CD14-positive monocyte (primary cell): ENCODE measurements around the gene CUL7. TPM values are rescaled to one million over a fixed set of nuclear protein-coding genes. Genes with fewer than 3 reads are reported as not detected.
A peak's percentile ranks its signal among the peaks of the same experiment; 100 is the strongest.

Experiments used
- DNase-seq, 3 donors: peaks; one replicate each; pipeline ENCODE4 v3.0.0-alpha.2; 2011 to 2022
- H2AFZ ChIP-seq: 2 replicates; pipeline ENCODE4 v1.6.0; 2012; ENCODE audit warnings: mild to moderate bottlenecking, low read depth, low read length, inconsistent platforms; ENCODE audit not compliant: insufficient read depth, poor library complexity, severe bottlenecking
- H3K27ac ChIP-seq, 2 donors: 1 replicate in 1 of 2; 2 replicates in 1 of 2; pipeline ENCODE4 v1.5.1; 2012 to 2013; ENCODE audit warnings: low read length in 2 of 2, control low read depth in 1 of 2, inconsistent platforms in 1 of 2, low read depth in 1 of 2, mild to moderate bottlenecking in 1 of 2
- H3K27me3 ChIP-seq, 2 donors: one replicate each; pipeline versions ENCODE4 v1.6.0 to v1.6.1; 2011 to 2013; ENCODE audit warnings: low read length in 2 of 2; ENCODE audit not compliant: control insufficient read depth in 2 of 2, insufficient read depth in 2 of 2
- H3K36me3 ChIP-seq, 2 donors: replicated peaks in 1 of 2; 1 replicate in 1 of 2; 2 replicates in 1 of 2; pipeline versions ENCODE4 v1.5.1 to v1.6.1; 2012 to 2013; ENCODE audit warnings: low read length in 2 of 2, control low read depth in 1 of 2, inconsistent platforms in 1 of 2, mild to moderate bottlenecking in 1 of 2; ENCODE audit not compliant: insufficient read depth in 2 of 2, control insufficient read depth in 1 of 2
- H3K4me1 ChIP-seq, 2 donors: 1 replicate in 1 of 2; 2 replicates in 1 of 2; pipeline versions ENCODE4 v1.5.1 to v1.6.1; 2012 to 2013; ENCODE audit warnings: low read length in 2 of 2, control low read depth in 1 of 2, inconsistent platforms in 1 of 2, mild to moderate bottlenecking in 1 of 2, moderate library complexity in 1 of 2; ENCODE audit not compliant: insufficient read depth in 2 of 2, control insufficient read depth in 1 of 2
- H3K4me2 ChIP-seq: replicated peaks from 2 replicates; pipeline ENCODE3; 2012; ENCODE audit warnings: low read length, moderate library complexity, mild to moderate bottlenecking; ENCODE audit not compliant: poor library complexity, severe bottlenecking; ENCODE audit errors: extremely low read depth
- H3K4me3 ChIP-seq, 3 experiments: fragments of 200-600 bp in 1 of 3; sonication (generic) in 1 of 3; replicated peaks in 1 of 3; 1 replicate in 2 of 3; 2 replicates in 1 of 3; pipeline ENCODE4 v1.5.1; 2011 to 2013; ENCODE audit warnings: low read length in 3 of 3, mild to moderate bottlenecking in 3 of 3, control low read depth in 2 of 3, low read depth in 2 of 3, inconsistent platforms in 1 of 3, moderate library complexity in 1 of 3
- H3K79me2 ChIP-seq: 2 replicates; pipeline ENCODE4 v1.6.0; 2012; ENCODE audit warnings: mild to moderate bottlenecking, control low read depth, inconsistent platforms, low read length, moderate library complexity; ENCODE audit not compliant: insufficient read depth
- H3K9ac ChIP-seq: 2 replicates; pipeline ENCODE4 v1.6.0; 2017; ENCODE audit warnings: low read length, mild to moderate bottlenecking; ENCODE audit not compliant: insufficient read depth, poor library complexity, severe bottlenecking
- H3K9me3 ChIP-seq, 2 donors: replicated peaks in 1 of 2; 1 replicate in 1 of 2; 2 replicates in 1 of 2; pipeline versions ENCODE4 v1.5.1 to v1.6.1; 2012 to 2013; ENCODE audit warnings: low read length in 2 of 2, control low read depth in 1 of 2; ENCODE audit not compliant: control insufficient read depth in 1 of 2, insufficient read depth in 1 of 2
- H4K20me1 ChIP-seq: 2 replicates; pipeline ENCODE4 v1.6.0; 2012; ENCODE audit warnings: mild to moderate bottlenecking, low read length, control low read depth, moderate library complexity; ENCODE audit not compliant: insufficient read depth
- H3K27ac Mint-ChIP-seq, 7 donors: one replicate each; pipeline ENCODE4 v1.8.0; 2020; ENCODE audit warnings: mild to moderate bottlenecking in 7 of 7, mixed read lengths in 7 of 7, moderate library complexity in 6 of 7, inconsistent platforms in 2 of 7
- H3K27me3 Mint-ChIP-seq, 3 donors: one replicate each; pipeline ENCODE4 v1.8.0; 2021 to 2022; ENCODE audit warnings: low read depth in 3 of 3, mild to moderate bottlenecking in 3 of 3, mixed read lengths in 3 of 3, moderate library complexity in 3 of 3, inconsistent platforms in 1 of 3
- H3K36me3 Mint-ChIP-seq, 2 donors: one replicate each; pipeline ENCODE4 v1.8.0; 2020; ENCODE audit warnings: mixed read lengths in 2 of 2, inconsistent platforms in 1 of 2, mild to moderate bottlenecking in 1 of 2
- H3K4me1 Mint-ChIP-seq: one replicate; pipeline ENCODE4 v1.8.0; 2020; ENCODE audit warnings: mild to moderate bottlenecking, mixed read lengths
- H3K4me3 Mint-ChIP-seq, 2 donors: one replicate each; pipeline ENCODE4 v1.8.0; 2020; ENCODE audit warnings: mild to moderate bottlenecking in 2 of 2, mixed read lengths in 2 of 2, moderate library complexity in 1 of 2
- H3K9me3 Mint-ChIP-seq, 7 donors: one replicate each; pipeline ENCODE4 v1.8.0; 2020 to 2022; ENCODE audit warnings: mixed read lengths in 7 of 7, mild to moderate bottlenecking in 6 of 7, moderate library complexity in 6 of 7, inconsistent platforms in 2 of 7
- CTCF ChIP-seq: fragments of 200-600 bp; IDR thresholded peaks from one replicate; pipeline ENCODE4 v1.8.0; 2022; ENCODE audit warnings: antibody characterized with exemption, mild to moderate bottlenecking
- WGBS: methylation state at CpG from one replicate; pipeline ENCODE4 v1.1.5; 2013; ENCODE audit warnings: missing lambda C conversion rate; ENCODE audit not compliant: insufficient coverage; 5-methylcytosine and 5-hydroxymethylcytosine counted together
- intact Hi-C, 2 donors: fragments of 100-400 bp; cut with micrococcal nuclease; formaldehyde crosslinking; loops; one replicate each; pipeline versions ENCODE4 v1.15.0 to v1.15.1; 2023
- polyA plus RNA-seq, 3 donors: library from polyadenylated mRNA; depleted of rRNA in 1 of 3; unstranded in 2 of 3; stranded (reverse) in 1 of 3; fragments of 300-500 nt in 2 of 3; fragments of >200 nt in 1 of 3; fragmentation: Illumina TruSeq in 2 of 3; gene quantifications; 1 replicate in 2 of 3; 2 replicates in 1 of 3; pipeline ENCODE4 v1.2.3, GENCODE V29; 2012 to 2021

CUL7 gene
- polyA plus RNA-seq, 3 donors: 1.2 to 11.6 (median 2.4) TPM

GRCh38 chr6:43060755-43061633 lies 7.3 kb upstream of the CUL7 start:
- Histone ChIP-seq H3K9ac (no peak overlapping the region), H3K27me3 (no peaks in the 10 kb centered on the region), H4K20me1 (no peaks in the 10 kb centered on the region), H3K4me1 (peaks cover 14 to 23% of the 10 kb centered on the region in 2 donors), H3K79me2 (peaks cover 17% of the 10 kb centered on the region), H3K9me3 (no peaks in the 10 kb centered on the region), H3K36me3 (peaks cover 0 to 16% of the 10 kb centered on the region in 2 donors), H3K27ac (no peak overlapping the region), H2AFZ (peak overlapping the region; percentile 99), H3K4me3 (peak overlapping the region in 1 of 3 experiments; percentile 99), H3K4me2 (no peak overlapping the region)
- intact Hi-C loops: no loop called here
- DNase-seq: no peak
- no peak for TF ChIP-seq CTCF
- Mint-ChIP-seq H3K4me3 (peak overlapping the region in 1 of 2 donors; percentile 1), H3K27ac (peak overlapping the region in 3 of 7 donors; percentile 10 to 99 (median 61)), H3K27me3 (no peaks in the 10 kb centered on the region), H3K4me1 (peaks cover 25% of the 10 kb centered on the region), H3K36me3 (peaks cover 15 to 22% of the 10 kb centered on the region in 2 donors), H3K9me3 (no peaks in the 10 kb centered on the region)
- 95% methylated on average over 8 of the region's 12 CpGs for WGBS

DNA sequence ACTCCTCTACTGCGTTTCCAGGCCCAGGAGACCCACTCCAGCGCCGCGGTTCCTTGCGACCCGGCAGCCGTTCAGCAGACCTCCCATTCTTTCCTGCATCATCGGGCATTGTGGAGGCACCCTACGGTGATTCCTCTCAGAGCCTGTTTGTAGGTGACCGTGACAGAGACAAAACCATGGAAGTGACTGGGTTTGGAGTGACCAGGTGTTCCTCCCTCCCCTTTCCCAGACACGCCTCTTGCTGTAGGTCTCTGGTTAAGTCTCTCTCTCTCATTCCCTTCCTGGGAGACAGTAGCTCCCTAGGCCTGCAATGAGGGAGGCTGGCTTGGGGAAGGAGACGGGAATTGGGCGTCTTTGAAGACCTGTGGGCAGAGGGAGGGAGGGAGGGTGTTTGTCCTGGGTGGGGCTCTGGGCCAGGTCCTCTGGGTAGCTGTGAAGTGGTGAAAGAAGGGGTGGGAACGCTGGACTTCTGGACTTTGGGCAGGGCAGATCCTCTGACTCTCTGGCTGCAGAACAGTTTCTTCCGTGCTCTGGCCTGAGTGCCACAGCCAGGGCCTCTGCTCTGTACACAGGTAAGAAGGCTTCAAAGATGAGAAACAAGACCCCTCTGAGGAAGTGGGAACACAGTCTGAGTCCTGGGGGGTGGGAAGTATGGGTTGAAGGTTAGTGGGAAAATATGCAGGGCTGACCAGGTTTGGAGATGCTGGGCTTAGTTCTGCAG lies 6.5 kb upstream of the CUL7 start:
- peaks cover 22 to 25% of the 10 kb centered on the region in 2 donors for H3K36me3 Mint-ChIP-seq
- Histone ChIP-seq H3K36me3 (peaks cover 4 to 18% of the 10 kb centered on the region in 2 donors), H3K4me2 (peak overlapping the region; percentile 99), H3K27ac (peak overlapping the region; percentile 64 to 99), H3K79me2 (peaks cover 17% of the 10 kb centered on the region), H3K9ac (peak overlapping the region; percentile 90), H3K4me3 (peak overlapping the region; percentile 69 to 99 (median 98)), H4K20me1 (no peaks in the 10 kb centered on the region), H2AFZ (peak overlapping the region; percentile 99), H3K9me3 (no peaks in the 10 kb centered on the region), H3K27me3 (no peaks in the 10 kb centered on the region), H3K4me1 (peaks cover 14 to 23% of the 10 kb centered on the region in 2 donors)
- no peak for DNase-seq
- H3K27me3 Mint-ChIP-seq: peaks cover 0 to 2% (median 0%) of the 10 kb centered on the region in 3 donors
- H3K4me3 Mint-ChIP-seq: peak overlapping the region; percentile 85 to 96
- H3K9me3 Mint-ChIP-seq: no peaks in the 10 kb centered on the region
- H3K27ac Mint-ChIP-seq: peak overlapping the region; percentile 90 to 100 (median 99)
- peaks cover 25% of the 10 kb centered on the region for H3K4me1 Mint-ChIP-seq
- WGBS: 10% methylated on average over 10 of the region's 15 CpGs
- intact Hi-C loops: no loop called here
- TF ChIP-seq CTCF: no peak
